NCI-H1048 (cell line): ENCODE data around the gene INVS.

Source experiments
- DNase-seq: peaks from one replicate; lab custom pipeline; 2025; lab: John Stamatoyannopoulos, UW

The INVS gene

GRCh38 chr9:100277166-100277979 is 178.3 kb downstream of the INVS start:
- DNase-seq: no peak

- DNase-seq: no peak
These were observed 182.0 kb downstream of the INVS start for GRCh38 chr9:100281066-100281465.

- no peak for DNase-seq
These were observed 182.8 kb downstream of the INVS start for GRCh38 chr9:100281676-100282387.

GRCh38 chr9:100282388-100282719 is 183.3 kb downstream of the INVS start:
- DNase-seq: no peak

- no peak for DNase-seq
These were observed 185.2 kb downstream of the INVS start for GRCh38 chr9:100284247-100284646.

- DNase-seq: no peak
These were observed 186.0 kb downstream of the INVS start for GRCh38 chr9:100285080-100285479.

GRCh38 chr9:100285601-100286000 is 186.6 kb downstream of the INVS start:
- no peak for DNase-seq

GRCh38 chr9:100286257-100286656 is 187.2 kb downstream of the INVS start:
- no peak for DNase-seq

- DNase-seq: no peak
These were observed 188.1 kb downstream of the INVS start for GRCh38 chr9:100287186-100287585.

GRCh38 chr9:100290714-100291113 is 191.7 kb downstream of the INVS start:
- DNase-seq: no peak

GRCh38 chr9:100292414-100292813 is 193.4 kb downstream of the INVS start:
- DNase-seq: no peak

- no peak for DNase-seq
These were observed 195.3 kb downstream of the INVS start for GRCh38 chr9:100294341-100294740.

GRCh38 chr9:100294806-100295205 is 195.8 kb downstream of the INVS start:
- DNase-seq: no peak

GRCh38 chr9:100295240-100295639 is 196.2 kb downstream of the INVS start:
- no peak for DNase-seq

GRCh38 chr9:100296407-100296806 is 197.4 kb downstream of the INVS start:
- DNase-seq: no peak

GRCh38 chr9:100298378-100298777 is 199.3 kb downstream of the INVS start:
- DNase-seq: no peak

GRCh38 chr9:100303747-100304146 is 204.7 kb downstream of the INVS start:
- no peak for DNase-seq

GRCh38 chr9:100306283-100306682 is 207.2 kb downstream of the INVS start:
- DNase-seq: no peak

GRCh38 chr9:100307080-100307479 is 208.0 kb downstream of the INVS start:
- DNase-seq: no peak

GRCh38 chr9:100308965-100309564 is 210.0 kb downstream of the INVS start:
- DNase-seq: no peak

- DNase-seq: no peak
These were observed 210.9 kb downstream of the INVS start for GRCh38 chr9:100309992-100310391.

- no peak for DNase-seq
These were observed 216.5 kb downstream of the INVS start for GRCh38 chr9:100315561-100315960.

GRCh38 chr9:100317706-100318105 is 218.7 kb downstream of the INVS start:
- DNase-seq: no peak
